HG03558 (cell line): ENCODE results near the gene KRTAP29-1.
"Not testable (repeated sequence)": the region's sequence is repeated elsewhere in the genome, so short reads cannot be mapped to it uniquely, and the experiment has no call there.

ENCODE experiments used
- ATAC-seq: cut with Tn5 transposase; IDR thresholded peaks from one replicate; pipeline ENCODE4 v1.9.1; 2021; ENCODE audit warnings: moderate number of reproducible peaks; ENCODE audit not compliant: unreplicated experiment; ENCODE audit errors: extremely low read depth

KRTAP29-1 gene

DNA sequence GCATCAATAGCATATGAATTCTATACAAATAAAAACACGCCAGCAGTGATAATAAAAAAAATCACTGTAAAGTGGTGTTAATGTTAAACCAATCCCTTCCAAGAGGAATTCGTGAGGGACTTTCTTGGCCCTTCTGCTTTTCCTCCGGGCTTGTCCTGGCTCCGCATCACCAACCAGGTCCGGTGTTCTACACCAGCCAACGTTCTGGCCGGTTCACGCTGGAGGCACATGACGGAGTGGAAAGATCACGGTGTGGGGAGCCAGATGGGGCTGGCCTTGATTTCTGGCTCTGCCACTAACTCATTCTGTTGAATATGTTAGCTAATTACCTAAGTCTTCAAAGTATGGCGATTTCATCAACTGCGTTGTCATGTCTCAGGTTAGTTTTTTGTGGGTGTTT lies 1.4 kb upstream of the KRTAP29-1 start:
- ATAC-seq: no peak

DNA sequence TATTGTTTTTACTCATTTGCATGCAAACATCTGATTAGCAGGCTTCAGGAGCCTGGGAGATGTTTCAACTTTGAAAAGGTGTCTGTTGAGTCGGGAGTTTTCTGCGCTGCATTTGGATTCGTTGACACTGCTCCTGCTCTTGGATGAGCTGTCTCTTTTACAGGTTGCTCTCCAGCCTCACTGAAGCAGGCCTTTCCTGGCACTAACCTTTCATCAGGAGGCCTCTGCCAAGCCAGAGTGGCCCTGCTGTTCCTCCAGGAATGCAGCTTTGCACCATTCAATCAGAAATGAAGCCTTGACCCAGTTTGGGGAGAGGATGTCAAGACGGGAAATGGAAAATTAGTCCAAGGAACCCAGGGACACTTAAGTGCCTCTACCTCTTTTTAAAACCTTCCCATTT lies 330 bp upstream of the KRTAP29-1 start:
- no peak for ATAC-seq

DNA sequence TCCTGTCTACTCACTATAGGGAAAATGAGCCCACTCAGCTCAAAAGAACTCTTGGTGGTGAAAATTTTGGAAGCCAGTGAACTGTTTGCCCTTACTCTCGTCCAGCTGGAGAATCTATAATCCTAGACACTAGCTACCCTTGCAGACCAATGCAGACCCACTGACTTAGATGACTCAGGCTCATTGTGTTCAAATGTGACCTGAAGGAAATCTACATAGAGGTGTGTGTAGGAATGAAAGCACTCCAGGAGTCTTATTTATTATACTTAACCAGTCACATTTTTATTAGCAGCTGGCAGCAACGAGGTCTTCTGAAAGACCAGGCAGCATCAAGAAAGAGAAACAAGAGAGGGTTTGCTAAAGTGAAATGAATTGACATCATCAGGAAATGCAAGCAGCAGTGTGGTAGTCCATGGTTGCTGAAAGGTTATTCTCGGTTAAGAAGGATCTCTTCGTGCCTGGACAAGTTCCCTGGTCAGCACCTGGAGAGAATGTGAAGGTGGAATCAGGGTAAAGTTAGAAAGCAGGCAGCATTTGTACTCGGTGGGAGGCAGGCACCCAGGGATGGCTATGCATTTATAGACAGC lies 1.4 kb downstream of the KRTAP29-1 start:
- ATAC-seq: no peak

DNA sequence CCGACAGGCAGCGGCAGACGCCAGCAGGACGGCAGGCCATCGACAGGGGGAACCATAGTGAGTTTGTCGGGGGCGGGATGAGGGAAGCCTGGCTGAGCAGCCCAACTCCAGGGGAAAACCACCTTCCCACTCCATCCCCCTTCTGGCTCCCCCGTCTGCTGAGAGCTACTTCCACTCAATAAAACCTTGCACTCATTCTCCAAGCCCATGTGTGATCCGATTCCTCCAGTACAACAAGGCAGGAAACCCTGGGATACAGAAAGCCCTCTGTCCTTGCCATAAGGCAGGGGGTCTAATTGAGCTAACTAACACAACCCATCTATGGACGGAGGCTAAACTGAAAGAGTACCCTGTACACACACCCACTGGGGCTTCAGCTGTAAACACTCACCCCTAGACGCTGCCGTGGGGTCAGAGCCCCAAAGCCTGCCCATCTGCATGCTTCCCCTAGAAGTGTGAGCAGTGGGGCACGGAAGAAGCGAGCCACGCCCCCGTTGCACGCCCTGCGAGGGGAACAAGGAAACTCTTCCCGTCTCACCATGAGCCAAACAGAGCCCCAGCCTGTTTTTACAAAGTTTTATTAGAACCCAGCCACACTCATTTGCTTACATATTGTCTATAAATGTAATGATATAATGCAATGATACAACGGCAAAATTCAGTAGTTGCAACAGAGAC lies 4.1 kb downstream of the KRTAP29-1 start:
- ATAC-seq: no peak

DNA sequence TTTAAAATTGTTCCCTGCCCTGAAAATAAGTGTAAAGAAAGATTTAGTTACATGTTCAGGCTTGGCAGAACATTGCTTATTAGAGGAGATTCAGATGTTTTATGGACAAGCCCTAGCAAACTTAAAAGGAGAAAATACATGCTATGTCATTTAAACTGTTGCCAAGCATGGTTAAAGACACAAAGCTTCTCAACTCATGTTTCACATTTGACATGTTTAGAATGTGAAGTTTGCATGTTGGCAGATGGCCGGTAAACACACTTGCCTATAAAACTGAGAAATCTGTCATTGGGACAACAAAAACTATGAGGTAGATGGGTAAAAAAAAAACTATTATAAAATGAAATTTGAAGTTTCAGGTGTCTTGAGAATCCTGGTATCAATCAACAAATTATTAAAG lies 5.8 kb downstream of the KRTAP29-1 start:
- ATAC-seq: no peak

DNA sequence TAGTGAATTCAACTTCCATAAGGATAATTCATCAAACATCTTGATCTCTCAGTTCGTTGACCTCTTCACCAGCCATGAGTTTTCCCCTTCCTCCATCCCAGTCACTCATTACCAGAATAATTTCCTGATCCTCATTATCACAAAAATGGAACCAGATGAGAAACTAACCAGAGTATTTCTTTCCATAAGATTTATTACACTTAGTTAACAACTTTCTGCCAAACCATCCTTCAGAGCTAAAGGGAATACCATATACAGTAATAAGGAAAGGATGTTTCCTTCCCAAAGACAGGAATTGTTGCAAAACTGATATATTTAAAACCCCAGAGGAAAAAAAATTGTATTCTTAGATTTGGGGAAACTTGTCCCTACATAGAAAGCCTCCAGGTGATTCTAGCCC lies 8.6 kb downstream of the KRTAP29-1 start:
- no peak for ATAC-seq

DNA sequence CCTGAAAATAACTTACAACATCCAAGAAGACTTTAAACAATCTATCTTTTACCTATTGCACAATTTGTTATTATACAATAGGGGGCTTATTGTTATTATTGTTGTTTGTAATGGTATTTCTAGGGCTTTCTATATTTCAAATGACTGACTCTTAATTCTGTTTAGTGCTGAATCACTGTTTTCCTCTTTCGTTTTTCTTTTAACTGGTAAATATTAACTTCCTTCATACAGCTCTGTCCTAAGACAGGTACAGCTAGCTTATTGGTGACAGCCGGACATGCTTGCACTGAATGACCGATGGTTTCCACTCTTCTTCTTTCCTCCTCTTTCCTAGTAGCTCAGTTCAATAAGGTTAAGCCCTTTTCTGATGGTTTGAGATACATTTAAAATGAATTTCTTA lies 15.6 kb downstream of the KRTAP29-1 start:
- no peak for ATAC-seq

DNA sequence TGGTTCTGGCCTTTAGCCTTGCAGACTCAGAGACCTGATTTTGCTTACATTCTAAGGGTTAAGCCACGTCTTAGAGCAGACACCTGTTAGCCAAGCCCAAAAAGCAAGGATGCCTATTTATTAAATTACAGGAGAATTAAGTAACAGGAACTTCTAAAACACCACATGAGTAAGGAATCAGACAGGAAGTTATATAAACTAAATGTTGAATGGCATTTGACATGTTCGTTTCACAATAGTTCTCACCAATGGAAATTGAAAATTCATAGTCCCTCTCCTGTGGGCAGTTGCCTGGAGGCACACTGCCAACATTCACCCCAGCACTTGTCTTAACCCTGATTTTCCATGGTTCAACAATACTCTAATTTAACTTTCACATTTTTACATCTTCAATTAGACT lies 18.1 kb downstream of the KRTAP29-1 start:
- no peak for ATAC-seq

DNA sequence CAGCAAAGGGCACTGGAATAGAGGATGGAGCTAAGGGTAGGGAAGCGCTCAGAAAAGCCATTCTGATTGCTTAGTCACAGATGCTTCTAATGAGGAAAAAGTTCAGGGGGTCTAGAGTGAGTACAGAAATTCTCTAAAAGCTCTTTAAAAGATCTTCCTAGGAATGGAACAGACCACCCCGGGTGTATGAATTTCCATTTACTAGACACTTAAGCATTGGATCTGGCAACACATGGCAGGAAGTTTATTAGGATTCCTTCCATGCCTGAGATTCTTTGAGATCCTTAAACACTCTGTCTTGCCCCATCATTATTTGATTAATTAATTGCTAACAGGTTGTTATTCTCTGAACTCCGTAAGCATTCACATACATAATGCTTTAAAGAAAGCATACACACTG lies 18.6 kb downstream of the KRTAP29-1 start:
- ATAC-seq: no peak

DNA sequence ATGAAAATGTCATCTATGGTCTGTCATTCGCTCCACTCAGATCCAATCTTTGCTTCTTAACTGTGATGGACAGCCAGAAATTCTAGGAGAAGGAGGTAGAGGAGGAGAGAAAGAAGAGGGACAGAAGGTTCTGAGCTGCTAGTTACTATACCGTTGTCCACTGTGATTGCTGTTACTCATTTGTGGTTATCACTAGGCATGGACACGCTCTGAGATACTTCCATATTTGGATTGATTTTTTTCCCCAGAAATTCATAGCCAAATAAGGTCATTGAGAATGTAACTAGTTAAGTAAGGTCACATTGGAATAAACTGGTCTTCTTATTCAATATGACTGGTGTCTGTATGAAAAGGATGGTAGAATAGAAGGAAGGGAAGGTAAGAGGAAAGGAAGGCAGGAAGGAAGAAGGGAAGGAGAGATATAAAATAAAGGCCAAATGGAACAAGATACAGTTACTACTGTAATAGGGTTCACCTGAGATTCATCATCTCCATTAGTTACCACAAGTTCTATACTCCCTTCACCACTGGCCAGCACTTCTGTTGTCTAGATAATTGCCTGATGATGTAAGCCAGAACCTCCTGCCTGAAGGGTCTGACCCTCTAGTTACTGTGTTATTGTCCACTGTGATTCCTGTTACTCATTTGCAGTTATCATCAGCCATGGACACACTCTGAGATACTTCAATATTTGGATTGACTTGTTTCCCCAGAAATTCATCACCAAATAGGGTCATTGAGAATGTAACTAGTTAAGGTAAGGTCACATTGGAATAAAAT lies 24.3 kb downstream of the KRTAP29-1 start:
- ATAC-seq: no peak

DNA sequence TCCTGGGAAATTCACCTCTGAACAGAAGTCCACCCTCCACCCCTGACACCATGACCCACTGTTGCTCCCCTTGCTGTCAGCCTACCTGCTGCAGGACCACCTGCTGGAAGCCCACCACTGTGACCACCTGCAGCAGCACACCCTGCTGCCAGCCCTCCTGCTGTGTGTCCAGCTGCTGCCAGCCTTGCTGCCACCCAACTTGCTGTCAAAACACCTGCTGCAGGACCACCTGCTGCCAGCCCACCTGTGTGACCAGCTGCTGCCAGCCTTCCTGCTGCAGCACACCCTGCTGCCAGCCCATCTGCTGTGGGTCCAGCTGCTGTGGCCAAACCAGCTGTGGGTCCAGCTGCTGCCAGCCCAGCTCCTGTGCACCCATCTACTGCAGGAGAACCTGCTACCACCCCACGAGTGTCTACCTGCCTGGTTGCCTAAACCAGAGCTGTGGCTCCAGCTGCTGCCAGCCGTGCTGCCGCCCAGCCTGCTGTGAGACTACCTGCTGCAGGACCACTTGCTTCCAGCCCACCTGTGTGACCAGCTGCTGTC lies 26.9 kb downstream of the KRTAP29-1 start, which contains the start of gene KRTAP9-7:
Gene KRTAP9-7 (plus strand): TSS at position 51 of the 543 bp plus-strand sequence. CDS start 0 bp downstream, at position 51.
- ATAC-seq: not testable (repeated sequence)

DNA sequence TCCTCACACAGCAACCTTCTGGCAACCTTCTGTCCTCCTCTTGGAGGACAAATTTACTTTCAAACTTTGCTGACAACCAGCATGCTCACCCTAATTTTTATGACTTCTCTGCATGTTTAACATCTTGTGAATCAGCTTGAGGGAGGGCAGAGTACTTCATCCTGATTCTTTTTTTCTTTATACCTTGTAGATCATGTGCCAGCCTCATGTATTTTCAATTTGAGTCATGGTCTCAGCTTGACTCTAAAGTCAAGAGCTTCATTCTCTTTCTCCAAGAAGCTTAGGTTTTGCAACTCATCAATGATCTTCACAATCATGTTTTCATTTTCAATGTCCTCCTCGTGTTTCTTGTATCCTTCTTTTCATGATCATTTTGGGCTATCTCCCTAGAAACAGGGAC lies 30.8 kb downstream of the KRTAP29-1 start:
- no peak for ATAC-seq

DNA sequence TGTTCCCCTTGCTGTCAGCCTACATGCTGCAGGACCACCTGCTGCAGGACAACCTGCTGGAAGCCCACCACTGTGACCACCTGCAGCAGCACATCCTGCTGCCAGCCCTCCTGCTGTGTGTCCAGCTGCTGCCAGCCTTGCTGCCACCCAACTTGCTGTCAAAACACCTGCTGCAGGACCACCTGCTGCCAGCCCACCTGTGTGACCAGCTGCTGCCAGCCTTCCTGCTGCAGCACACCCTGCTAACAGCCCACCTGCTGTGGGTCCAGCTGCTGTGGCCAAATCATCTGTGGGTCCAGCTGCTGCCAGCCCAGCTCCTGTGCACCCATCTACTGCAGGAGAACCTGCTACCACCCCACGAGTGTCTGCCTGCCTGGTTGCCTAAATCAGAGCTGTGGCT lies 31.3 kb downstream of the KRTAP29-1 start:
- ATAC-seq: not testable (repeated sequence)

DNA sequence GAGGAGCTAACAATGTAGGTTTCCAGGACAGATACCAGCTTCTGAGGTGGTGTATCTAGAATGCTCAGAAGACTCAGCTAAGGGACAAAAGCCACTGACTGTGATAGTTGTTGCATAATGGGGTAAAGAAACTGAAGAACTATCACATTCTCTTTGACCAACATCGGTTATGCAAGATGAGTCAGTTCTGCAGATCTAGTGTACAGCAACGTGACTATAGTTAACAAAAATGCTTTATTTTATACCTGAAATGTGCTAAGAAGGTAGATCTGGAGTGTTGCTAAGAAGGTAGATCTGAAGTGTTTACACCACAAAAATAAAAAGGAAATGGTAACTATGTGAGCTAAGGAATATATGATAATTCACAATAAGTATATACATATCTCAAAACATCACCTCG lies 34.9 kb downstream of the KRTAP29-1 start:
- no peak for ATAC-seq

DNA sequence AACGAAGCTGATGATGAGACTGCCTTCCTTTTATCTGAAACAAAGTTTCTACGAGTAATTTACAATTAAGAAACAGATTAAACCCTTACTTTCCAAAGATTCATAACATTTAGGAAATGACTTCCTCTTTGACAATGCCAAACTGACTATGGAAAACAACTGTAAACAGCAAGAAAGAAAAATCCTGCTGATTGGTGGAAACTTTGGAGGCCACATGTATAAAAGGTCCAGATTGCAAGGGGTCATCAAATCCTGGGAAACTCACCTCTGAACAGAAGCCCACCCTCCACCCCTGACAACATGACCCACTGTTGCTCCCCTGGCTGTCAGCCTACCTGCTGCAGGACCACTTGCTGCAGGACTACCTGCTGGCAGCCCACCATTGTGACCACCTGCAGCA lies 37.6 kb downstream of the KRTAP29-1 start, which contains the start of gene KRTAP9-6:
Gene KRTAP9-6 (plus strand): TSS at position 301 of the 400 bp plus-strand sequence. CDS start 0 bp downstream, at position 301.
- ATAC-seq: no peak

DNA sequence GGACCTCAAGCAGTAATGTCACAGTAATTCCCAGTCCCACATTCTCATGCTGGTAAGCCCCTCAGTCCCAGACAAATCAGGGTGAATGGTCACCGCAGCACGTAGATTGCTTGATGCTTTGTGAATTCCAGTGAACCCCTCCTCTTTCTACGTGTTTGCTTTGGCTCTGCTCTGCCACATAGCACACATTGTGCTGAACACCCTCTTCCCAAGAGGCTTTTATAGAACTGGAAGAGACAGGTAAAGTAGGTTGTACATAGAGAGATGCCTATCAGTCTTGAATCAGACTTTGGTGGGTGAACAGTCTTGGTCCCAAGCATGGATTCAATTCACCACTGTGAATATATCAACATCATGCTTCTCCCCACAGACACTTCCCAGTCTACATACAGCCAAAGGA lies 38.1 kb downstream of the KRTAP29-1 start:
- no peak for ATAC-seq

DNA sequence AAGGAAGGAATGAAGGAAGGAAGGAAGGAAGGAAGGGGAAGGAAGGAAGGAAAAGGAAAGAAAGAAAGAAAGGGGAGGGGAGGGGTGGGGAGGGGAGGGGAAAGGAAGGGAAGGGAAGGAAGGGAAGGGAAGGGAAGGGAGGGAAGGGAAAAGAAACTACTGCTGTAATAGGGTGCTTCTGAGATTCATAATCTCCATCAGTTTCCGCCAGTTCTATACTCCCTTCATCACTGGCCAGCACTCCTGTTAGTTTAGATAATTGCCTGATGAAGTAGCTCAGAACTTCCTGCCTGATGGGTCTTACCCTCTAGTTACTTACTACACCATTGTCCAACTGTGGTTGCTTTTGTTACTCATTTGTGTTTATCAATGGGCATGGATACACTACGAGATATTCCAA lies 39.4 kb downstream of the KRTAP29-1 start:
- ATAC-seq: no peak

DNA sequence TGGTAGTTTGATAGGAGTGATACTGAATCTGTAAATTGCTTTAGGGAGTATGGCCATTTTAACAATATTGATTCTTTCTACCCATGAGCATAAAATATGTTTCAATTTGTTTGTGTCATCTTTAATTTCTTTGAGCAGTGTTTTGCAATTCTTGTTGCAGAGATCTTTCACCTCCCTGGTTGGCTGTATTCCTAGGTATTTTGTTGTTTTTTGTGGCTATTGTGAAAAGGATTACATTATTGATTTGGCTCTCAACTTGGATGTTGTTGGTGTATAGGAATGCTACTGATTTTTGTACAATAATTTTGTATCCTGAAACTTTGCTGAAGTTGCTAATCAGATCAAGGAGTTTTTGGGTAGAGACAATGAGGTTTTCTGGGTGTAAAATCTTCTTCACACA lies 44.2 kb downstream of the KRTAP29-1 start:
- ATAC-seq: no peak

DNA sequence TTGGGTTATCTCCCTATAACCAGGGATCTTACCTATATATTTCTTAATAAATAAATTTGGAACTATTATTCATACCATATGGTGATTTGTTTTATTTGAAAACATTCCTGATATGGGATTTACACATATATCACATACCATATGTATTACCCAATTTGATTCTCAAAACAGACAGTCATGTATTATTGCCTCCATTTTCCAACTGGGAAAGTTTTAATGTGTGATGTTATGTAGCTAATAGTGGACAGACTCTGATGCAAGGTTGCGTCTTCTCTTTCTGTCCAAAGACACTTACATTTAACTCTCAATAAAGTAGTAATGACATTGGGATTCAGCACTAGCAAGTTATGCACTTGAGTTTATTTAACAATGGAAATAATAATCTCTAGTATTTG lies 46.4 kb downstream of the KRTAP29-1 start:
- ATAC-seq: no peak

DNA sequence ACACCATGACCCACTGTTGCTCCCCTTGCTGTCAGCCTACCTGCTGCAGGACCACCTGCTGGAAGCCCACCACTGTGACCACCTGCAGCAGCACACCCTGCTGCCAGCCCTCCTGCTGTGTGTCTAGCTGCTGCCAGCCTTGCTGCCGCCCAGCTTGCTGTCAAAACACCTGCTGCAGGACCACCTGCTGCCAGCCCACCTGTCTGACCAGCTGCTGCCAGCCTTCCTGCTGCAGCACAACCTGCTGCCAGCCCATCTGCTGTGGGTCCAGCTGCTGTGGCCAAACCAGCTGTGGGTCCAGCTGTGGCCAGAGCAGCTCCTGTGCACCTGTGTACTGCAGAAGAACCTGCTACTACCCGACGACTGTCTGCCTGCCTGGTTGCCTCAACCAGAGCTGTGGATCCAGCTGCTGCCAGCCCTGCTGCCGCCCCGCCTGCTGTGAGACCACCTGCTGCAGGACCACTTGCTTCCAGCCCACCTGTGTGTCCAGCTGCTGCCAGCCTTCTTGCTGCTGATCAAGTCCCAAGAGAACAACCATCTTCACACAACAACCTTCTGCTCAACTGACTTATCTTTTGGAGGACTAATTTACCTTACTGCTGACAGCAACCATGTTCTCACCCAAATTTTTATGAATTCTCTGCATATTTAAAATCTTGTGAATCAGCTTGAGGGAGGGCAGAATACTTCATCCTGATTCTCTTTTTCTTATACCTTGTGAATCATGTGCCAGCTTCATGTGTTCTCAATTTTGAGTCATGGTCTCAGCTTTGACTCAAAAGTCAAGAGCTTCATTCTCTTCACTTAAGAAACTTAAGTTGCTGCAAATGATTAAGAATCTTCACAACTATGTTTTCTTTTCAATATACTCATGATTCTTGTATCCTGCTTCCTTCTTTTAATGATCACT lies 47.0 kb downstream of the KRTAP29-1 start, which contains the start of gene KRTAP9-9:
Gene KRTAP9-9 (plus strand): TSS at position 4 of the 910 bp plus-strand sequence.
- not testable (repeated sequence) for ATAC-seq
